Neural progenitor cell (in vitro differentiated cells): Measurements from ENCODE around the gene TRIM66.

ENCODE experiments used
- EZH2 ChIP-seq: fragments of 200-600 bp; sonication (generic); IDR thresholded peaks from 2 replicates; pipeline ENCODE4 v1.6.1; 2017; ENCODE audit warnings: antibody characterized with exemption, mild to moderate bottlenecking, moderate library complexity
- EZH2phosphoT487 ChIP-seq: fragments of 200-600 bp; sonication (generic); IDR thresholded peaks from 2 replicates; pipeline ENCODE4 v1.6.1; 2017; ENCODE audit warnings: antibody characterized with exemption
- TF ChIP-seq, protein P1 (sequence below): fragments of 200-600 bp; sonication (generic); IDR thresholded peaks from 2 replicates; pipeline ENCODE4 v1.5.1; 2017; ENCODE audit warnings: antibody characterized with exemption, mild to moderate bottlenecking

DNA sequence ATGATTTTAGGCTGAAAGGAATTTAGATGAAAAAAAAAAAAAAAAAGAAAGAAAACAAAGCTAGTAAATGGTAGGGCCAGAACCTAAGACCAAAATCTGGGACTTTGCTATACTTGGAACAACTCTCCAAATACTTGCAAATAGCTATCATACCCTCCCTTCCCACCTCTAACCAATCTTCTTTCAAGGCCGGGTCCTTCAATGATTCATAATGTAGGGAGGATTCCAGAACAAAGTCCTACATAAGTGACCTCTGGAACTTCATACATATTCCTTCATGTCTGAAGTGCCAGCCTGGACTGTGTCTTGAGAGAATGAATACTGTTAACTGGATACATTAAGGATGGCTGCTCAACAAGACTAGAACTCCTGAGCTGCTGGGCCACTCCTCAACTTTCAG lies 98.4 kb downstream of the TRIM66 start:
- TF ChIP-seq, protein P1, sequence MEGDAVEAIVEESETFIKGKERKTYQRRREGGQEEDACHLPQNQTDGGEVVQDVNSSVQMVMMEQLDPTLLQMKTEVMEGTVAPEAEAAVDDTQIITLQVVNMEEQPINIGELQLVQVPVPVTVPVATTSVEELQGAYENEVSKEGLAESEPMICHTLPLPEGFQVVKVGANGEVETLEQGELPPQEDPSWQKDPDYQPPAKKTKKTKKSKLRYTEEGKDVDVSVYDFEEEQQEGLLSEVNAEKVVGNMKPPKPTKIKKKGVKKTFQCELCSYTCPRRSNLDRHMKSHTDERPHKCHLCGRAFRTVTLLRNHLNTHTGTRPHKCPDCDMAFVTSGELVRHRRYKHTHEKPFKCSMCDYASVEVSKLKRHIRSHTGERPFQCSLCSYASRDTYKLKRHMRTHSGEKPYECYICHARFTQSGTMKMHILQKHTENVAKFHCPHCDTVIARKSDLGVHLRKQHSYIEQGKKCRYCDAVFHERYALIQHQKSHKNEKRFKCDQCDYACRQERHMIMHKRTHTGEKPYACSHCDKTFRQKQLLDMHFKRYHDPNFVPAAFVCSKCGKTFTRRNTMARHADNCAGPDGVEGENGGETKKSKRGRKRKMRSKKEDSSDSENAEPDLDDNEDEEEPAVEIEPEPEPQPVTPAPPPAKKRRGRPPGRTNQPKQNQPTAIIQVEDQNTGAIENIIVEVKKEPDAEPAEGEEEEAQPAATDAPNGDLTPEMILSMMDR = no peak
- no peak for TF ChIP-seq EZH2
- no peak for TF ChIP-seq EZH2phosphoT487
